Effector memory CD4-positive, alpha-beta T cell (primary cell): ENCODE results near the gene APOL2.
"Not testable (repeated sequence)": the region's sequence is repeated elsewhere in the genome, so short reads cannot be mapped to it uniquely, and the experiment has no call there.

Experiments used
- DNase-seq, 3 donors: peaks; one replicate each; pipeline ENCODE4 v3.0.0-alpha.2; 2020
- H3K27ac ChIP-seq: 2 replicates; pipeline ENCODE4 v1.7.0; 2013; ENCODE audit warnings: mild to moderate bottlenecking, low read length, moderate library complexity; ENCODE audit not compliant: insufficient read depth, poor library complexity, severe bottlenecking
- H3K27me3 ChIP-seq: replicated peaks from 2 replicates; pipeline ENCODE4 v1.7.0; 2013; ENCODE audit warnings: mild to moderate bottlenecking, low read length; ENCODE audit not compliant: insufficient read depth, control insufficient read depth, poor library complexity, severe bottlenecking
- H3K36me3 ChIP-seq: 2 replicates; pipeline ENCODE4 v1.7.0; 2013; ENCODE audit warnings: mild to moderate bottlenecking, low read length, moderate library complexity; ENCODE audit not compliant: control insufficient read depth, insufficient read depth
- H3K4me1 ChIP-seq: 2 replicates; pipeline ENCODE4 v1.7.0; 2013; ENCODE audit warnings: low read length, mild to moderate bottlenecking; ENCODE audit not compliant: control insufficient read depth, insufficient read depth, poor library complexity, severe bottlenecking
- H3K4me3 ChIP-seq: 2 replicates; pipeline ENCODE4 v1.7.0; 2013; ENCODE audit warnings: low read length, low read depth, mild to moderate bottlenecking; ENCODE audit not compliant: insufficient read depth, poor library complexity, severe bottlenecking
- H3K9me3 ChIP-seq: 2 replicates; pipeline ENCODE4 v1.7.0; 2013; ENCODE audit warnings: mild to moderate bottlenecking, low read length, moderate library complexity; ENCODE audit not compliant: control insufficient read depth

Gene APOL2

GRCh38 chr22:36211237-36211861, 28.0 kb downstream of the APOL2 start:
- Histone ChIP-seq H3K4me1 (no peaks in the 10 kb centered on the region), H3K9me3 (no peaks in the 10 kb centered on the region), H3K36me3 (no peaks in the 10 kb centered on the region), H3K27ac (no peak overlapping the region), H3K4me3 (no peak overlapping the region), H3K27me3 (peaks cover 2% of the 10 kb centered on the region)
- DNase-seq = no peak

- Histone ChIP-seq H3K9me3 (no peaks in the 10 kb centered on the region), H3K27ac (no peak overlapping the region), H3K27me3 (peaks cover 2% of the 10 kb centered on the region), H3K4me3 (no peak overlapping the region), H3K36me3 (no peaks in the 10 kb centered on the region), H3K4me1 (no peaks in the 10 kb centered on the region)
- DNase-seq = no peak
Measured at GRCh38 chr22:36210224-36210623, 29.1 kb downstream of the APOL2 start.

DNA sequence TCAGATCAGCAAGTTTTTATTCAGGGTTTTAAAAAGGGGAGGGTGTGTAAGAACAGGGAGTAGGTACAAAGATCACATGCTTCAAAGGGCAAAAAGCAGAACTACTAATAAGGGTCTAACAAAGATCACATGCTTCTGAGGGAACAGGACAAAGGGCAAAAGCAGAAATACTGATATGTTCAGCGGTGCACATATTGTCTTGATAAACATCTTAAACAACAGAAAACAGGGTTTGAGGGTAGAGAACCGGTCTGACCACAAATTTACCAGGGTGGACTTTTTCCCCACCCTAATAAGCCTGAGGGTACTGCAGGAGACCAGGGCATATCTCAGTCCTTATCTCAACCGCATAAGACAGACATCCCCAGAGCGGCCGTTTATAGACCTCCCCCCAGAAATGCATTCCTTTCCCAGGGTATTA, 29.8 kb downstream of the APOL2 start:
- not testable (repeated sequence) for H3K9me3 ChIP-seq, H3K27ac ChIP-seq, H3K4me1 ChIP-seq, H3K4me3 ChIP-seq, H3K36me3 ChIP-seq, H3K27me3 ChIP-seq, DNase-seq

DNA sequence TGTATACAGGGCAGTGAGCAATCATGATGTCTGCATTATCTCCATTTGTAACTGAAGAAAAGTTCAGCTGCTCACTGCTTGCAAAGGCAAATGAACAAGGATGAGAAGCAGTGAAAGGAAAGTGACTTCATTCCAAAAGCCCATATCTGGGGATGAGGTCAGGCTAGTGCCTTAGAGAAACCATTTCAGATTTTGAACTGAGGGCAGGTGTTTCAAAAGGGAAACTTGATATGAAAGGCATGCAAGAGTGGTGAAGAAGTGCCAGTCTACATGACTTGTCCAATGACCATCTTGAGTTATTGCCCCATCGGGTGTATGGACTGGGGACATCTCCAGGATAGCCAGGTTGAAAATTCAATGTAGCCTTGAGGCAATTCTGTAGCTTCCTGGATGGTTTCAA, 30.4 kb downstream of the APOL2 start:
- Histone ChIP-seq H3K27me3 (peaks cover 2% of the 10 kb centered on the region), H3K27ac (no peak overlapping the region), H3K9me3 (no peaks in the 10 kb centered on the region), H3K4me1 (no peaks in the 10 kb centered on the region), H3K36me3 (no peaks in the 10 kb centered on the region), H3K4me3 (no peak overlapping the region)
- DNase-seq = no peak

DNA sequence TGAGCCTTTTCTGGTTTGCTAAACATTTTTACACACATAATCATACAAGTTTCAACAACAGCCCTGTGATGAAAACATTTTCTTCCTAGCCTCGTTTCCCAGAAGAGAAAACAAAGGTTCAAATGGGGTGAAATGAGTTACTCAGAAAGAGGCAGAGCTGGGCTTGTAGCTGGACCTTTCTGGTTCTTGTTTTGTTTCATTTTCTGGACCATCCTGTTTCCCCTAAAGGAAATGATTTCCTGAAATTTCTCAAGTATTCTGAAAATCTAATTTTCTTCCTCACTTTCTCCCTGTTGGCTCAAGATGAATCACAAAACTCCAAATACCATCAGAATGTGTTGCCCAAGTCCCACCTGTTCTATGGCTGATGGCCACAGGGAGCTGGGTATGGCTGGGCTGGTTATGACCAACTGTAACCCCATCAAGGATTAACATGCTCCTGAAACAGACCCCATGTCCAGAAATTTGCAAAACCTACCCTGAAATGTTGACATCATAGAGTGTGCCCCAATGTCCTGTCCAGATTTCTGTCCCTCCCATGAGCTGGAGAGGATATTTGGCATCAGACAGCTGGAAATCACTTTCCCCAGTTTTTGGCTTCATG, 31.1 kb downstream of the APOL2 start:
- H3K9me3 ChIP-seq = no peaks in the 10 kb centered on the region
- no peak for DNase-seq
- H3K4me3 ChIP-seq = no peak overlapping the region
- H3K36me3 ChIP-seq = no peaks in the 10 kb centered on the region
- H3K27me3 ChIP-seq = peaks cover 2% of the 10 kb centered on the region
- no peaks in the 10 kb centered on the region for H3K4me1 ChIP-seq
- no peak overlapping the region for H3K27ac ChIP-seq

DNA sequence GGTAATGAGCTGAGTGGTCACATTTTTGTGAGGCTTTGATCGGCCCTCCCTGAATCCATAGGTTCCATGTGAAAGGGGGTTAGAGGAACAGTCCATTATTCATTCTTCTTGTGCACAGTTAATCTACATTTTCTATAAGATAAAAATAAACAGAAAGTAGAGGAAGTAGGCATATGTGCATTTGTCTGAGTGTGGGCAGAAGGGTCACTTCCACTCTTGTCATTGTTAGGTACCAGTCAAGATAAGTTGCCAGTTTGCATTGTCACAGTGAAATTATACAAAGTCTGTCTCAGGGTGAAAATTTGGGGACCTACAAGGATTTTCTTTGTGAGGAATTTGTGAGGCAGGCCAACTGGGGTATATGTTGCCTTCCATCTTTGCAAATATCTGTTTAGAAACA, 33.1 kb downstream of the APOL2 start:
- H3K4me3 ChIP-seq = no peak overlapping the region
- DNase-seq = no peak
- H3K27me3 ChIP-seq = no peaks in the 10 kb centered on the region
- H3K27ac ChIP-seq = no peak overlapping the region
- H3K36me3 ChIP-seq = no peaks in the 10 kb centered on the region
- no peaks in the 10 kb centered on the region for H3K4me1 ChIP-seq
- H3K9me3 ChIP-seq = no peaks in the 10 kb centered on the region

DNA sequence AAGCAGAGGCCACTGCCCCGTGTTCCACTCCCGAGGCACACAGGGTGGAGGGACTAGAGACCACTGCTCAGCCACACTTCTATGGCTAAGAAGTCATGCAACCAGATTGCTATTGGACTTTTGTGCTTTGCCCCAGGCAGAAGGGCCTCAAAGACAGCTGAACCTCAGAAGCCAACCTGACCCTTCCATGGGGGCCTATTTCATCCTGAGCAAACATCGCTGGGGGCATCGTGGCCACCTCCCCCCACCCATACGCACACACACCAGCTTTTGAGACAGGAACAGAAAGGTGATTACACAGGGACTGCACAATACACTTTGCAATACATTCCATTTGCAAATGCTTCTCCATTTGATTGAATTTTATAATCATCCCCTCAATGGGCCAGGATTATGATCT, 33.8 kb downstream of the APOL2 start:
- H3K36me3 ChIP-seq, H3K4me1 ChIP-seq, DNase-seq, H3K27ac ChIP-seq, H3K27me3 ChIP-seq, H3K4me3 ChIP-seq, H3K9me3 ChIP-seq: not testable (repeated sequence)

DNA sequence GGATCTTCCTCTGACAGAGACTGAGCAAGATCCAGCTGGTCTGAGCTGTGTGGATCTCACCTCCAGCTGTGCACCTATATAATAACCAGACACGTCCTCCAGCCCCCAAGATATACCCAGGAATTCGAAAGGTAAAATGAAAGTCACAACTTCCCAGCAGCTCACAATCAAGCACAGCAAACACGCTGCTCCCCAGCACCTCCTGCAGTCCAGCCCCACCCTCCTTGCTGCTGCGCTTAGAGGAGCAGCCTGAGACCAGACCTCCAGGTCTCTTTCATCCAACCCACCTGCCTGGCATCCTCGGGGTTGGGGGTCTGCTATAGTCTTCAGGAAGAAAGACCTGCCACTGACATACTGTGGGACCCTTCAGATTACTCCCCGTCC, 34.7 kb downstream of the APOL2 start:
- no peak overlapping the region for H3K27ac ChIP-seq
- no peaks in the 10 kb centered on the region for H3K36me3 ChIP-seq
- DNase-seq = no peak
- H3K4me1 ChIP-seq = no peaks in the 10 kb centered on the region
- H3K4me3 ChIP-seq = no peak overlapping the region
- H3K27me3 ChIP-seq = no peaks in the 10 kb centered on the region
- H3K9me3 ChIP-seq = no peaks in the 10 kb centered on the region

DNA sequence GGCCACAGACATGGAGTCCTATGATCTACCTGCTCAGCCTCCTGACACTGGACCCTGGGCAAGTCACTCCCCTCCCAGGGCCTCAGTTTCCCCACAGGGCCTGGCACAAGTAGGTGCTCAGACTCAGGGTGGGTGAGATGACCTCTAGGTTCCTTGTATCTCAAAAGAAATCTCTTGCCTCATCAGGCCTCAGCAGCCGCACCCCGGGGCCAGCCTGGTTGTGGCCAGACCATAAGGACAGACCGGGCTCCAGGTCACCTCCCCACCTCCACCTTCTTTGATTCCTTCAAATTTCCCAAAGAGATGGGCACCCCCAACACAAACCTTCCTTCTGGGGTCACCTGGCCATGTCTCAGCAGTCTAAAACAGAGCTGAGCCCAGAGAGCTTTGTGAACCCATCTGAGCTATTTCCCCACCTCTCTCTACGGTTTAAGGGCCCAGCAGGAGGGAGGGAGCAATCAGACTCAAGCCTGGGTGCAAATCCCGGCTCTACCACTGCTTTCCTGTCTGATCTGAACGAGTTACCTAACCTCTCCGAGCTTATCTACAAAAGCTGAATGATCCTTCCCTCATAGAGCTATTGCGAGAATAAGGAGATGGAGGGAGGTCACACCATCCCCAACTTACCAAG, 35.2 kb downstream of the APOL2 start:
- Histone ChIP-seq H3K27ac (no peak overlapping the region), H3K27me3 (no peaks in the 10 kb centered on the region), H3K36me3 (no peaks in the 10 kb centered on the region), H3K4me1 (no peaks in the 10 kb centered on the region), H3K4me3 (no peak overlapping the region), H3K9me3 (no peaks in the 10 kb centered on the region)
- DNase-seq = no peak

GRCh38 chr22:36203441-36203840, 35.9 kb downstream of the APOL2 start:
- H3K9me3 ChIP-seq, H3K4me3 ChIP-seq, H3K27ac ChIP-seq, H3K4me1 ChIP-seq, H3K36me3 ChIP-seq, DNase-seq, H3K27me3 ChIP-seq: not testable (repeated sequence)
